Thyroid gland (tissue), 4 donors: Measurements from ENCODE around the gene FSTL4. TPM values are rescaled to one million over a fixed set of nuclear protein-coding genes. Genes with fewer than 3 reads are reported as not detected.

ENCODE experiments used
- DNase-seq, 2 donors: peaks; one replicate each; pipeline ENCODE4 v3.0.0-alpha.2; 2019
- H3K27ac ChIP-seq, 3 donors: fragments of 200-600 bp; sonication (generic); 1 replicate in 2 of 3; 2 replicates in 1 of 3; pipeline ENCODE4 v1.5.1; 2016 to 2019; ENCODE audit warnings: mild to moderate bottlenecking in 1 of 3, moderate library complexity in 1 of 3
- H3K27me3 ChIP-seq: fragments of 200-600 bp; sonication (generic); one replicate; pipeline ENCODE4 v1.5.1; 2019
- H3K36me3 ChIP-seq, 2 donors: fragments of 200-600 bp; sonication (generic); one replicate each; pipeline ENCODE4 v1.5.1; 2016 to 2019
- H3K4me1 ChIP-seq, 2 donors: fragments of 200-600 bp; sonication (generic); one replicate each; pipeline ENCODE4 v1.5.1; 2017 to 2019
- H3K4me3 ChIP-seq, 3 donors: fragments of 200-600 bp; sonication (generic); replicated peaks in 1 of 3; 1 replicate in 2 of 3; 2 replicates in 1 of 3; pipeline ENCODE4 v1.5.1; 2016; ENCODE audit warnings: mild to moderate bottlenecking in 1 of 3
- H3K9me3 ChIP-seq: fragments of 200-600 bp; sonication (generic); one replicate; pipeline ENCODE4 v1.5.1; 2017
- CTCF ChIP-seq, 6 experiments: fragments of 200-600 bp in 3 of 6; fragments of 450-650 bp in 3 of 6; sonication (generic) in 3 of 6; IDR thresholded peaks; one replicate each; pipeline ENCODE4 v1.5.1; 2016 to 2019; ENCODE audit warnings: antibody characterized with exemption in 6 of 6, mild to moderate bottlenecking in 2 of 6, inconsistent platforms in 1 of 6, moderate library complexity in 1 of 6
- POLR2A ChIP-seq, 2 donors: fragments of 450-650 bp; IDR thresholded peaks; one replicate each; pipeline ENCODE4 v1.6.1; 2017; ENCODE audit warnings: antibody characterized with exemption in 2 of 2, mild to moderate bottlenecking in 2 of 2, moderate library complexity in 1 of 2
- WGBS, 2 donors: methylation state at CpG; one replicate each; pipeline ENCODE4 v1.1.5; 2017; 5-methylcytosine and 5-hydroxymethylcytosine counted together
- intact Hi-C: fragments of 100-400 bp; cut with DNase I; formaldehyde crosslinking; loops from one replicate; pipeline ENCODE4 v1.15.1; 2023
- total RNA-seq, 4 donors: library from RNA; depleted of rRNA; stranded (reverse); fragments of >200 nt; gene quantifications; one replicate each; pipeline ENCODE4 v1.2.3, GENCODE V29; 2016

FSTL4 gene
- total RNA-seq, 4 donors from 2014 or later = 0.10 to 0.13 TPM; not detected in 2

GRCh38 chr5:133332439-133333024 lies 279.8 kb downstream of the FSTL4 start:
- WGBS, 2 donors = 76 to 82% methylated on average over 5 of the region's 5 CpGs
- TF ChIP-seq POLR2A (IDR thresholded peaks at IDR 0.05) (no peak), CTCF (IDR thresholded peaks at IDR 0.05) (no peak)
- no peak overlapping the region for H3K4me3 ChIP-seq

GRCh38 chr5:133331941-133332340 lies 280.4 kb downstream of the FSTL4 start:
- 76 to 82% methylated on average over 8 to 12 of the region's 12 CpGs for WGBS, 2 donors

More at GRCh38 chr5:133332439-133333024, 279.8 kb downstream of the FSTL4 start:
- Histone ChIP-seq H3K27ac (no peak overlapping the region), H3K36me3 (no peaks in the 10 kb centered on the region), H3K27me3 (no peaks in the 10 kb centered on the region), H3K9me3 (no peaks in the 10 kb centered on the region), H3K4me1 (no peaks in the 10 kb centered on the region)
- intact Hi-C loops = no loop called here
- DNase-seq = no peak

GRCh38 chr5:133330956-133331355 lies 281.4 kb downstream of the FSTL4 start:
- Histone ChIP-seq H3K36me3 (no peaks in the 10 kb centered on the region), H3K4me3 (no peak overlapping the region), H3K9me3 (no peaks in the 10 kb centered on the region), H3K4me1 (no peaks in the 10 kb centered on the region), H3K27me3 (no peaks in the 10 kb centered on the region), H3K27ac (no peak overlapping the region)
- TF ChIP-seq CTCF (IDR thresholded peaks at IDR 0.05) (no peak), POLR2A (IDR thresholded peaks at IDR 0.05) (no peak)
- intact Hi-C loops = no loop called here
- DNase-seq = no peak
- 83 to 90% methylated on average over 2 to 4 of the region's 5 CpGs for WGBS, 2 donors

More at GRCh38 chr5:133331941-133332340, 280.4 kb downstream of the FSTL4 start:
- no peaks in the 10 kb centered on the region for H3K36me3 ChIP-seq
- no peaks in the 10 kb centered on the region for H3K27me3 ChIP-seq
- TF ChIP-seq CTCF (IDR thresholded peaks at IDR 0.05) = no peak
- no peak for TF ChIP-seq POLR2A (IDR thresholded peaks at IDR 0.05)
- DNase-seq = no peak
- no peak overlapping the region for H3K4me3 ChIP-seq
- H3K9me3 ChIP-seq = no peaks in the 10 kb centered on the region
- no peak overlapping the region for H3K27ac ChIP-seq
- intact Hi-C loops = no loop called here
- no peaks in the 10 kb centered on the region for H3K4me1 ChIP-seq

- intact Hi-C loops = no loop called here
- no peak for TF ChIP-seq POLR2A (IDR thresholded peaks at IDR 0.05)
- TF ChIP-seq CTCF (IDR thresholded peaks at IDR 0.05) = no peak
- no peaks in the 10 kb centered on the region for H3K9me3 ChIP-seq
- H3K4me1 ChIP-seq = no peaks in the 10 kb centered on the region
- no peaks in the 10 kb centered on the region for H3K27me3 ChIP-seq
- no peak for DNase-seq
- WGBS, 2 donors = 90 to 92% methylated on average over 10 to 11 of the region's 11 CpGs
- H3K36me3 ChIP-seq = no peaks in the 10 kb centered on the region
- no peak overlapping the region for H3K4me3 ChIP-seq
- no peak overlapping the region for H3K27ac ChIP-seq
Measured at GRCh38 chr5:133328800-133329199, 283.5 kb downstream of the FSTL4 start.

GRCh38 chr5:133327946-133328401 lies 284.4 kb downstream of the FSTL4 start:
- no peaks in the 10 kb centered on the region for H3K9me3 ChIP-seq
- H3K36me3 ChIP-seq = no peaks in the 10 kb centered on the region
- H3K4me3 ChIP-seq = no peak overlapping the region
- no peak for TF ChIP-seq POLR2A (IDR thresholded peaks at IDR 0.05)
- no peaks in the 10 kb centered on the region for H3K27me3 ChIP-seq
- no peak for DNase-seq
- H3K4me1 ChIP-seq = no peaks in the 10 kb centered on the region
- no peak overlapping the region for H3K27ac ChIP-seq
- intact Hi-C loops = no loop called here
- 77 to 85% methylated on average over 5 of the region's 5 CpGs for WGBS, 2 donors
